IMR-90 (cell line): ENCODE measurements around the gene UGT1A4. TPM values are rescaled to one million over a fixed set of nuclear protein-coding genes. Genes with fewer than 3 reads are reported as not detected.

Source experiments
- ATAC-seq: fragments of 200-7000 bp; cut with Tn5 transposase; 2 replicates; pipeline ENCODE4 v1.9.1; 2020; ENCODE audit warnings: low read depth, mild to moderate bottlenecking, moderate library complexity
- BruUV-seq: library from RNA; stranded (reverse); fragments of 400-500 nt; replicated peaks from 2 replicates; lab custom pipeline; 2021; lab: Mats Ljungman, UMichigan
- CTCF ChIA-PET: fragments of 300-600 bp; formaldehyde crosslinking; extraction: SDS; loops from one replicate; lab custom pipeline; 2021; ENCODE audit warnings: antibody characterized with exemption; lab: Yijun Ruan, JAX
- POLR2A ChIA-PET: fragments of 300-600 bp; sonication (Branson Sonifier 250); formaldehyde crosslinking; loops from one replicate; lab custom pipeline; 2022; ENCODE audit warnings: antibody characterized with exemption; ENCODE audit not compliant: unreplicated experiment; lab: Charles Lee
- DNase-seq: peaks from one replicate; pipeline ENCODE4 v3.0.0; 2013
- H2AFZ ChIP-seq: replicated peaks from 2 replicates; pipeline ENCODE3; 2013; ENCODE audit warnings: low read length, mild to moderate bottlenecking; ENCODE audit not compliant: poor library complexity
- H2AK5ac ChIP-seq: 2 replicates; pipeline ENCODE4 v1.6.1; 2013; ENCODE audit warnings: low read depth, low read length, inconsistent platforms
- H2AK9ac ChIP-seq: replicated peaks from 2 replicates; pipeline ENCODE3; 2013; ENCODE audit warnings: mild to moderate bottlenecking, low read depth, low read length, moderate library complexity; ENCODE audit not compliant: poor library complexity
- H2BK120ac ChIP-seq: 2 replicates; pipeline ENCODE4 v1.6.1; 2013; ENCODE audit warnings: low read depth, low read length, inconsistent platforms
- H2BK15ac ChIP-seq: 3 replicates; pipeline ENCODE4 v1.6.1; 2013; ENCODE audit warnings: low read depth, low read length, inconsistent platforms
- H2BK20ac ChIP-seq: 2 replicates; pipeline ENCODE4 v1.6.1; 2013; ENCODE audit warnings: low read depth, mild to moderate bottlenecking, inconsistent platforms, low read length, moderate library complexity
- H2BK5ac ChIP-seq: 2 replicates; pipeline ENCODE4 v1.6.1; 2013; ENCODE audit warnings: mild to moderate bottlenecking, low read depth, low read length, inconsistent platforms; ENCODE audit not compliant: poor library complexity, severe bottlenecking
- H3K14ac ChIP-seq: replicated peaks from 2 replicates; pipeline ENCODE4 v1.6.1; 2013; ENCODE audit warnings: low read depth, low read length, inconsistent platforms
- H3K18ac ChIP-seq: 2 replicates; pipeline ENCODE4 v1.6.1; 2013; ENCODE audit warnings: low read depth, low read length, control low read depth
- H3K23ac ChIP-seq: 2 replicates; pipeline ENCODE4 v1.6.1; 2013; ENCODE audit warnings: low read depth, low read length, inconsistent platforms
- H3K27ac ChIP-seq: 2 replicates; pipeline ENCODE4 v1.5.1; 2013; ENCODE audit warnings: mild to moderate bottlenecking, control low read depth, low read length; ENCODE audit not compliant: insufficient read depth
- H3K27me3 ChIP-seq: 2 replicates; pipeline ENCODE4 v1.6.1; 2013; ENCODE audit warnings: low read length; ENCODE audit not compliant: control insufficient read depth, insufficient read depth
- H3K36me3 ChIP-seq: 2 replicates; pipeline ENCODE4 v1.6.1; 2013; ENCODE audit warnings: low read length, mixed read lengths; ENCODE audit not compliant: control insufficient read depth, insufficient read depth
- H3K4ac ChIP-seq: 2 replicates; pipeline ENCODE4 v1.6.1; 2013; ENCODE audit warnings: low read depth, low read length, inconsistent platforms
- H3K4me1 ChIP-seq: 2 replicates; pipeline ENCODE4 v1.6.1; 2013; ENCODE audit warnings: low read length, mixed read lengths; ENCODE audit not compliant: control insufficient read depth, insufficient read depth
- H3K4me2 ChIP-seq: 2 replicates; pipeline ENCODE4 v1.6.1; 2013; ENCODE audit warnings: low read depth, mild to moderate bottlenecking, control low read depth, low read length, moderate library complexity
- H3K4me3 ChIP-seq: 2 replicates; pipeline ENCODE4 v1.5.1; 2013; ENCODE audit warnings: low read depth, mild to moderate bottlenecking, control low read depth, low read length, moderate library complexity; ENCODE audit not compliant: insufficient read depth
- H3K56ac ChIP-seq: 2 replicates; pipeline ENCODE4 v1.6.1; 2013; ENCODE audit warnings: low read length, inconsistent platforms; ENCODE audit not compliant: insufficient read depth; ENCODE audit errors: extremely low read depth
- H3K79me1 ChIP-seq, 2 experiments: 2 replicates each; pipeline ENCODE4 v1.6.1; 2013; ENCODE audit warnings: low read length in 2 of 2, inconsistent platforms in 1 of 2, low read depth in 1 of 2
- H3K9ac ChIP-seq: 2 replicates; pipeline ENCODE4 v1.6.1; 2013; ENCODE audit warnings: low read depth, low read length, control low read depth
- H3K9me1 ChIP-seq: 2 replicates; pipeline ENCODE4 v1.6.1; 2013; ENCODE audit warnings: low read length, inconsistent platforms; ENCODE audit not compliant: insufficient read depth
- H3K9me3 ChIP-seq: 2 replicates; pipeline ENCODE4 v1.6.1; 2013; ENCODE audit warnings: low read length; ENCODE audit not compliant: control insufficient read depth, insufficient read depth
- H4K20me1 ChIP-seq: 2 replicates; pipeline ENCODE4 v1.6.1; 2013; ENCODE audit warnings: low read length, inconsistent platforms; ENCODE audit not compliant: insufficient read depth
- H4K5ac ChIP-seq: 2 replicates; pipeline ENCODE4 v1.6.1; 2013; ENCODE audit warnings: mild to moderate bottlenecking, low read depth, low read length, control low read depth
- H4K8ac ChIP-seq, 2 experiments: 2 replicates each; pipeline ENCODE4 v1.6.1; 2013; ENCODE audit warnings: low read depth in 2 of 2, low read length in 2 of 2, control low read depth in 1 of 2, inconsistent platforms in 1 of 2
- H4K91ac ChIP-seq: 2 replicates; pipeline ENCODE4 v1.6.1; 2013; ENCODE audit warnings: low read depth, low read length, inconsistent platforms; ENCODE audit not compliant: insufficient read depth
- BHLHE40 ChIP-seq: fragments of 150-350 bp; IDR thresholded peaks from 2 replicates; pipeline ENCODE4 v1.6.1; 2016; ENCODE audit warnings: mild to moderate bottlenecking, low read depth, low read length
- CHD1 ChIP-seq: IDR thresholded peaks from 2 replicates; pipeline ENCODE4 v1.6.1; 2012; ENCODE audit warnings: low read depth, low read length, improper control_type of control experiment
- MAFK ChIP-seq: IDR thresholded peaks from 2 replicates; pipeline ENCODE4 v1.6.1; 2012; ENCODE audit warnings: low read depth, low read length, improper control_type of control experiment
- MXI1 ChIP-seq: IDR thresholded peaks from 2 replicates; pipeline ENCODE4 v1.6.1; 2012; ENCODE audit warnings: low read depth, mild to moderate bottlenecking, low read length, moderate library complexity, borderline replicate concordance
- NFE2L2 ChIP-seq: fragments of 150-350 bp; IDR thresholded peaks from 2 replicates; pipeline ENCODE4 v1.6.1; 2016; ENCODE audit warnings: low read depth, mild to moderate bottlenecking, low read length
- POLR2A ChIP-seq: IDR thresholded peaks from 2 replicates; pipeline ENCODE4 v1.6.1; 2012; ENCODE audit warnings: mild to moderate bottlenecking, low read depth, low read length
- RAD21 ChIP-seq: IDR thresholded peaks from 2 replicates; pipeline ENCODE4 v1.6.1; 2012; ENCODE audit warnings: low read length, improper control_type of control experiment
- RCOR1 ChIP-seq: IDR thresholded peaks from 2 replicates; pipeline ENCODE4 v1.6.1; 2012; ENCODE audit warnings: mild to moderate bottlenecking, low read length, improper control_type of control experiment; ENCODE audit not compliant: insufficient replicate concordance
- RFX5 ChIP-seq: IDR thresholded peaks from 2 replicates; pipeline ENCODE4 v1.8.0; 2012; ENCODE audit warnings: low read depth, mild to moderate bottlenecking, low read length, moderate library complexity
- SMC3 ChIP-seq: fragments of 150-350 bp; IDR thresholded peaks from 2 replicates; pipeline ENCODE4 v1.6.1; 2016; ENCODE audit warnings: low read depth, mild to moderate bottlenecking, antibody characterized with exemption, low read length, moderate library complexity
- USF2 ChIP-seq: fragments of 150-350 bp; IDR thresholded peaks from 2 replicates; pipeline ENCODE4 v1.6.1; 2017; ENCODE audit warnings: mild to moderate bottlenecking, antibody characterized with exemption, low read length, low read depth
- WGBS, 2 experiments: methylation state at CpG; one replicate each; pipeline versions ENCODE4 v1.1.5 to v1.1.7; 2013; ENCODE audit warnings: missing lambda C conversion rate in 2 of 2; ENCODE audit not compliant: insufficient read length in 1 of 2; ENCODE audit errors: extremely low coverage in 2 of 2; 5-methylcytosine and 5-hydroxymethylcytosine counted together
- dilution Hi-C: fragments of 300-500 bp; cut with HindIII; formaldehyde crosslinking; loops from one replicate; pipeline ENCODE4 v1.14.3; 2018; ENCODE audit warnings: low sequenced_read_pairs; ENCODE audit not compliant: unreplicated experiment
- in situ Hi-C: fragments of 300-500 bp; cut with MboI; formaldehyde crosslinking; loops from 3 replicates; pipeline ENCODE4 v1.14.3; 2019; ENCODE audit warnings: low sequenced_read_pairs, inconsistent platforms, mixed read lengths
- intact Hi-C: fragments of 100-400 bp; cut with micrococcal nuclease; formaldehyde crosslinking; loops from 2 replicates; pipeline ENCODE4 v1.10.0; 2022
- polyA plus RNA-seq, 3 experiments: library from polyadenylated mRNA; depleted of rRNA; stranded (reverse); fragments of >200 nt; gene quantifications; 2 replicates each; pipeline ENCODE4 v1.2.3, GENCODE V29; 2012; ENCODE audit warnings: low replicate concordance in 1 of 3
- total RNA-seq: library from RNA; depleted of rRNA; stranded (reverse); fragments of >200 nt; gene quantifications from 2 replicates; pipeline ENCODE4 v1.2.3, GENCODE V29; 2012

The UGT1A4 gene
- total and polyA plus RNA-seq, 2 of the 4 experiments (the other 2 are of a cell fraction) = not detected

- Histone ChIP-seq H3K4me3 (no peak overlapping the region), H3K27me3 (no peaks in the 10 kb centered on the region), H3K9me1 (no peaks in the 10 kb centered on the region), H2BK120ac (no peak overlapping the region), H3K4ac (no peak overlapping the region), H4K8ac (no peak overlapping the region), H4K5ac (no peak overlapping the region), H3K56ac (no peak overlapping the region), H2AFZ (no peak overlapping the region), H3K36me3 (no peaks in the 10 kb centered on the region), H2AK5ac (no peak overlapping the region), H4K91ac (no peak overlapping the region), H3K18ac (no peak overlapping the region), H3K79me1 (no peaks in the 10 kb centered on the region), H3K4me1 (no peaks in the 10 kb centered on the region), H3K27ac (no peak overlapping the region), H2BK20ac (no peak overlapping the region), H2BK15ac (no peak overlapping the region), H3K9ac (no peak overlapping the region), H4K20me1 (no peaks in the 10 kb centered on the region), H2BK5ac (no peak overlapping the region), H3K14ac (no peak overlapping the region), H3K4me2 (no peak overlapping the region), H2AK9ac (no peak overlapping the region), H3K9me3 (no peaks in the 10 kb centered on the region), H3K23ac (no peak overlapping the region)
- dilution Hi-C loops (no loop called here), in situ Hi-C loops (no loop called here), intact Hi-C loops (no loop called here)
- ATAC-seq = no peak
- TF ChIP-seq RFX5 = no peak
- no peak for TF ChIP-seq MXI1
- TF ChIP-seq CHD1 = no peak
- TF ChIP-seq NFE2L2 = no peak
- no peak for TF ChIP-seq SMC3
- TF ChIP-seq POLR2A = no peak
- TF ChIP-seq USF2 = no peak
- TF ChIP-seq RAD21 = no peak
- no peak for TF ChIP-seq RCOR1
- no peak for TF ChIP-seq BHLHE40
- no peak for TF ChIP-seq MAFK
- no peak for DNase-seq
- no TSS peak for BruUV-seq
- no CpG with 5 or more reads among the region's 4 CpGs for WGBS, 2 experiments
- ChIA-PET CTCF (no interaction called here), POLR2A (no interaction called here)
Observed at GRCh38 chr2:233674995-233675394, 43.5 kb upstream of the UGT1A4 start.
